ENCODE results near the gene PDE4DIP.
"Not testable (repeated sequence)": the region's sequence is repeated elsewhere in the genome, so short reads cannot be mapped to it uniquely, and the experiment has no call there.

DNA sequence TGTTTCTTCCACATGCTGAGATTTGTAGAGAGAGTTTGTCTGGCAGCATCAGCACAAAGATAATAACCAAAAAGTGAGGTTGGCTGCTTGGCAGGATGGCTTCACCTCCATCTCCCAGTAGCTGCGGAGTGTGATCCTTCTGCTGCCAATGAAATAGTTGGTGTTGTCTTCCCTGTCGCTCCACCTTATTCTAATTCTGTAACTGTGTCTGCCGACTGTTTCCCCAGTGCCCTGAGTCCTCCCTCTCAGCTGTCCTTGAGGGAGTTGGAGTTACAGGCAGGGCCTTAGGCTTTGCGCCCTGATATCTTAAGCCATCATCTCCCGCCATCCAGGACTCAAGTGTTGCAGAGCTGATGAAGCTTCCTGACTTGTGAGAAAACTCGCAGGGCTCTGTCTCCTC is 153.2 kb downstream of the PDE4DIP start:
- TF ChIP-seq, protein P1, sequence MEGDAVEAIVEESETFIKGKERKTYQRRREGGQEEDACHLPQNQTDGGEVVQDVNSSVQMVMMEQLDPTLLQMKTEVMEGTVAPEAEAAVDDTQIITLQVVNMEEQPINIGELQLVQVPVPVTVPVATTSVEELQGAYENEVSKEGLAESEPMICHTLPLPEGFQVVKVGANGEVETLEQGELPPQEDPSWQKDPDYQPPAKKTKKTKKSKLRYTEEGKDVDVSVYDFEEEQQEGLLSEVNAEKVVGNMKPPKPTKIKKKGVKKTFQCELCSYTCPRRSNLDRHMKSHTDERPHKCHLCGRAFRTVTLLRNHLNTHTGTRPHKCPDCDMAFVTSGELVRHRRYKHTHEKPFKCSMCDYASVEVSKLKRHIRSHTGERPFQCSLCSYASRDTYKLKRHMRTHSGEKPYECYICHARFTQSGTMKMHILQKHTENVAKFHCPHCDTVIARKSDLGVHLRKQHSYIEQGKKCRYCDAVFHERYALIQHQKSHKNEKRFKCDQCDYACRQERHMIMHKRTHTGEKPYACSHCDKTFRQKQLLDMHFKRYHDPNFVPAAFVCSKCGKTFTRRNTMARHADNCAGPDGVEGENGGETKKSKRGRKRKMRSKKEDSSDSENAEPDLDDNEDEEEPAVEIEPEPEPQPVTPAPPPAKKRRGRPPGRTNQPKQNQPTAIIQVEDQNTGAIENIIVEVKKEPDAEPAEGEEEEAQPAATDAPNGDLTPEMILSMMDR (conservative IDR thresholded peaks at IDR 0.05; ENCODE audit: low read length) = not testable (repeated sequence)
- not testable (repeated sequence) for TF ChIP-seq EZH2phosphoT487 (IDR thresholded peaks at IDR 0.05; ENCODE audit: borderline replicate concordance, low read depth, low read length)
